Gastroesophageal sphincter (tissue), 4 donors: ENCODE measurements around the gene SLC25A21. TPM values are rescaled to one million over a fixed set of nuclear protein-coding genes. Genes with fewer than 3 reads are reported as not detected.

Experiments
- ATAC-seq: fragments of 150-250 bp; one replicate; pipeline ENCODE4 v1.9.1; 2016; ENCODE audit warnings: mild to moderate bottlenecking, moderate library complexity
- H3K27ac ChIP-seq, 4 donors: fragments of 200-600 bp; sonication (generic) in 3 of 4; 1 replicate in 3 of 4; 2 replicates in 1 of 4; pipeline ENCODE4 v1.5.1; 2016 to 2019
- H3K27me3 ChIP-seq: fragments of 200-600 bp; sonication (generic); one replicate; pipeline ENCODE4 v1.5.1; 2019
- H3K36me3 ChIP-seq, 2 donors: fragments of 200-600 bp; sonication (generic); one replicate each; pipeline ENCODE4 v1.5.1; 2019; ENCODE audit warnings: control low read depth in 1 of 2
- H3K4me1 ChIP-seq, 3 donors: fragments of 200-600 bp; sonication (generic); 1 replicate in 2 of 3; 2 replicates in 1 of 3; pipeline ENCODE4 v1.5.1; 2016 to 2019; ENCODE audit warnings: control low read depth in 2 of 3
- H3K4me3 ChIP-seq, 2 donors: fragments of 200-600 bp; sonication (generic); one replicate each; pipeline ENCODE4 v1.5.1; 2019; ENCODE audit warnings: mild to moderate bottlenecking in 1 of 2, moderate library complexity in 1 of 2
- H3K9me3 ChIP-seq, 3 donors: fragments of 200-600 bp; sonication (generic); one replicate each; pipeline ENCODE4 v1.5.1; 2017 to 2019; ENCODE audit warnings: control low read depth in 2 of 3
- CTCF ChIP-seq, 4 experiments: fragments of 200-600 bp in 2 of 4; fragments of 450-650 bp in 2 of 4; sonication (generic) in 1 of 4; IDR thresholded peaks; one replicate each; pipeline ENCODE4 v1.5.1; 2017 to 2019; ENCODE audit warnings: antibody characterized with exemption in 4 of 4, mild to moderate bottlenecking in 2 of 4, moderate library complexity in 2 of 4
- EP300 ChIP-seq: sonication (generic); formaldehyde crosslinking; IDR thresholded peaks from one replicate; pipeline ENCODE4 v1.6.1; 2017; ENCODE audit warnings: antibody characterized with exemption, mild to moderate bottlenecking
- POLR2A ChIP-seq, 2 donors: fragments of 450-650 bp; IDR thresholded peaks; one replicate each; pipeline ENCODE4 v1.6.1; 2017; ENCODE audit warnings: antibody characterized with exemption in 2 of 2, mild to moderate bottlenecking in 2 of 2, moderate library complexity in 1 of 2
- POLR2AphosphoS5 ChIP-seq: sonication (generic); formaldehyde crosslinking; IDR thresholded peaks from one replicate; pipeline ENCODE4 v1.6.1; 2017; ENCODE audit warnings: antibody characterized with exemption
- WGBS, 2 donors: methylation state at CpG; one replicate each; pipeline ENCODE4 v1.1.5; 2018; ENCODE audit warnings: low coverage in 1 of 2; 5-methylcytosine and 5-hydroxymethylcytosine counted together
- total RNA-seq, 4 donors: library from RNA; depleted of rRNA; stranded (reverse); fragments of >200 nt; gene quantifications; one replicate each; pipeline ENCODE4 v1.1.0, GENCODE V29; 2016

The SLC25A21 gene
- total RNA-seq, 4 donors from 2014 or later = 0.40 to 1.5 (median 1.3) TPM

GRCh38 chr14:37198907-37199306 lies 26.5 kb upstream of the SLC25A21 start:
- TF ChIP-seq CTCF (IDR thresholded peaks at IDR 0.05) = no peak
- no peak for TF ChIP-seq POLR2AphosphoS5
- no peak for TF ChIP-seq POLR2A (IDR thresholded peaks at IDR 0.05)
- no peak for TF ChIP-seq EP300
- 84 to 87% methylated on average over 5 of the region's 5 CpGs for WGBS, 2 donors
- Histone ChIP-seq H3K27me3 (no peaks in the 10 kb centered on the region), H3K9me3 (no peaks in the 10 kb centered on the region), H3K4me3 (peak overlapping the region in 1 of 2 donors; percentile 73), H3K36me3 (no peaks in the 10 kb centered on the region), H3K27ac (peak overlapping the region in 1 of 4 donors; percentile 88), H3K4me1 (peaks cover 0 to 28% (median 7%) of the 10 kb centered on the region in 3 donors)
- no peak for ATAC-seq

DNA sequence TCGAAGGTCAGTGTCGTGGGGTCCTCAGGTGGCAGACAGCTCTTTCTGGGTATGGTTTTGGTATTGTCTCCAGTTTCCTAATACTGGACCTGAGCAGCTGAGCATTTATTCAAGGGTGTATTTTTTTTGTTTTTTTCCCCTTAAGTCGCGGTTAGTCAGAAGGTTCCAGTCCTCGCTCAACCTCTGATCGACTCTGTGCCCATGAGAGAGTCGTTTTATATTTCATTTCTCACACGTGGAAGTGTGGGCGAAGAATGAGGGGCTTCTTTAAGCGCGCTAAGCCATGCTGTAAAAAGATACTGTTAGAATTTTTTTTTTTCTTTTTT lies 25.8 kb upstream of the SLC25A21 start:
- Histone ChIP-seq H3K27ac (peak overlapping the region; percentile 88 to 95 (median 92)), H3K4me1 (peaks cover 0 to 28% (median 7%) of the 10 kb centered on the region in 3 donors), H3K4me3 (peak overlapping the region; percentile 73 to 91), H3K9me3 (no peaks in the 10 kb centered on the region), H3K36me3 (no peaks in the 10 kb centered on the region), H3K27me3 (no peaks in the 10 kb centered on the region)
- 6 to 14% methylated on average over 5 to 11 of the region's 11 CpGs for WGBS, 2 donors
- no peak for ATAC-seq
- TF ChIP-seq POLR2A (IDR thresholded peaks at IDR 0.05) (no peak), POLR2AphosphoS5 (no peak), CTCF (IDR thresholded peaks at IDR 0.05) (no peak), EP300 (no peak)

- no peaks in the 10 kb centered on the region for H3K36me3 ChIP-seq
- H3K4me3 ChIP-seq = peak within 1 kb of the TSS; percentile 73 to 91
- peak; percentile 99 for ATAC-seq
- H3K27ac ChIP-seq = peak within 1 kb of the TSS; percentile 88 to 95 (median 92)
- H3K9me3 ChIP-seq = no peaks in the 10 kb centered on the region
- WGBS, 2 donors = 0 to 3% methylated on average over 23 to 58 of the region's 70 CpGs
- H3K27me3 ChIP-seq = no peaks in the 10 kb centered on the region
- H3K4me1 ChIP-seq = peaks cover 0 to 28% (median 7%) of the 10 kb centered on the region in 3 donors
- TF ChIP-seq POLR2AphosphoS5 = peak; percentile 78
- peak; percentile 47 to 51 for TF ChIP-seq POLR2A (IDR thresholded peaks at IDR 0.05)
- TF ChIP-seq CTCF (IDR thresholded peaks at IDR 0.05) = peak in 3 of 4 experiments; percentile 15 to 68 (median 25)
- TF ChIP-seq EP300 = no peak
Measured at GRCh38 chr14:37197421-37198272, 25.2 kb upstream of the SLC25A21 start, which contains the start of gene MIPOL1. Gene MIPOL1 (plus strand): TSS chr14:37197937. CDS start chr14:37247889, 49,952 bp downstream.

GRCh38 chr14:37196604-37197420 lies 24.4 kb upstream of the SLC25A21 start:
- Histone ChIP-seq H3K4me3 (peak overlapping the region; percentile 73 to 91), H3K36me3 (no peaks in the 10 kb centered on the region), H3K4me1 (peaks cover 0 to 28% (median 7%) of the 10 kb centered on the region in 3 donors), H3K9me3 (no peaks in the 10 kb centered on the region), H3K27me3 (no peaks in the 10 kb centered on the region), H3K27ac (peak overlapping the region; percentile 88 to 95 (median 92))
- WGBS, 2 donors = 89 to 90% methylated on average over 17 of the region's 17 CpGs
- ATAC-seq = no peak
- TF ChIP-seq CTCF (IDR thresholded peaks at IDR 0.05) = no peak
- TF ChIP-seq POLR2AphosphoS5 = no peak
- no peak for TF ChIP-seq POLR2A (IDR thresholded peaks at IDR 0.05)
- no peak for TF ChIP-seq EP300
